ENCODE measurements around the gene RASAL2. TPM values are rescaled to one million over a fixed set of nuclear protein-coding genes. Genes with fewer than 3 reads are reported as not detected.

RASAL2 gene
- total and polyA plus RNA-seq, 4 donors, result 1.9 to 37.3 (median 22.2) TPM

GRCh38 chr1:178495158-178495557 is 401.3 kb downstream of the RASAL2 start:
- 95 to 100% methylated on average over 1 of the region's 1 CpG for WGBS, 2 donors
- Histone ChIP-seq H3K27ac (ENCODE audit: low read depth in 1 of 2, low read length in 2 of 2) (no peak overlapping the region), H3K4me3 (ENCODE audit: low read length in 2 of 2) (no peak overlapping the region), H3K9me3 (ENCODE audit: control insufficient read depth, low read length) (no peaks in the 10 kb centered on the region), H3K36me3 (ENCODE audit: control insufficient read depth in 1 of 2, insufficient read depth in 2 of 2, low read length in 1 of 2) (no peaks in the 10 kb centered on the region), H3K4me1 (ENCODE audit: control insufficient read depth in 1 of 2, insufficient read depth in 2 of 2, low read length in 2 of 2) (no peaks in the 10 kb centered on the region), H3K27me3 (ENCODE audit: control insufficient read depth in 1 of 2, insufficient read depth in 2 of 2, low read length in 1 of 2) (no peaks in the 10 kb centered on the region)
- DNase-seq, result no peak
- intact Hi-C loops (cut with DNase I), result no loop called here
- no peak for ATAC-seq (ENCODE audit: low FRiP score)

GRCh38 chr1:178495741-178496409 is 402.0 kb downstream of the RASAL2 start:
- no peaks in the 10 kb centered on the region for H3K9me3 ChIP-seq (ENCODE audit: control insufficient read depth, low read length)
- no peaks in the 10 kb centered on the region for H3K36me3 ChIP-seq (ENCODE audit: control insufficient read depth in 1 of 2, insufficient read depth in 2 of 2, low read length in 1 of 2)
- no peak overlapping the region for H3K27ac ChIP-seq (ENCODE audit: low read depth in 1 of 2, low read length in 2 of 2)
- ATAC-seq (ENCODE audit: low FRiP score), result no peak
- intact Hi-C loops (cut with DNase I), result no loop called here
- no peak for DNase-seq
- WGBS, 2 donors, result 91 to 93% methylated on average over 16 of the region's 16 CpGs
- no peaks in the 10 kb centered on the region for H3K27me3 ChIP-seq (ENCODE audit: control insufficient read depth in 1 of 2, insufficient read depth in 2 of 2, low read length in 1 of 2)
- no peak overlapping the region for H3K4me3 ChIP-seq (ENCODE audit: low read length in 2 of 2)
- H3K4me1 ChIP-seq (ENCODE audit: control insufficient read depth in 1 of 2, insufficient read depth in 2 of 2, low read length in 2 of 2), result no peaks in the 10 kb centered on the region

GRCh38 chr1:178496410-178497135 is 402.7 kb downstream of the RASAL2 start, which contains the start of gene CLEC20A:
CLEC20A (minus strand) TSS chr1:178496964; CDS start chr1:178496939, 25 bp downstream.
- ATAC-seq (ENCODE audit: low FRiP score) (no peak), DNase-seq (no peak)
- 91 to 94% methylated on average over 26 of the region's 26 CpGs for WGBS, 2 donors
- Histone ChIP-seq H3K36me3 (ENCODE audit: control insufficient read depth in 1 of 2, insufficient read depth in 2 of 2, low read length in 1 of 2) (no peaks in the 10 kb centered on the region), H3K4me3 (ENCODE audit: low read length in 2 of 2) (no peak within 1 kb of the TSS), H3K27ac (ENCODE audit: low read depth in 1 of 2, low read length in 2 of 2) (no peak within 1 kb of the TSS), H3K9me3 (ENCODE audit: control insufficient read depth, low read length) (no peaks in the 10 kb centered on the region), H3K4me1 (ENCODE audit: control insufficient read depth in 1 of 2, insufficient read depth in 2 of 2, low read length in 2 of 2) (no peaks in the 10 kb centered on the region), H3K27me3 (ENCODE audit: control insufficient read depth in 1 of 2, insufficient read depth in 2 of 2, low read length in 1 of 2) (no peaks in the 10 kb centered on the region)
- intact Hi-C loops (cut with DNase I), result no loop called here

DNA sequence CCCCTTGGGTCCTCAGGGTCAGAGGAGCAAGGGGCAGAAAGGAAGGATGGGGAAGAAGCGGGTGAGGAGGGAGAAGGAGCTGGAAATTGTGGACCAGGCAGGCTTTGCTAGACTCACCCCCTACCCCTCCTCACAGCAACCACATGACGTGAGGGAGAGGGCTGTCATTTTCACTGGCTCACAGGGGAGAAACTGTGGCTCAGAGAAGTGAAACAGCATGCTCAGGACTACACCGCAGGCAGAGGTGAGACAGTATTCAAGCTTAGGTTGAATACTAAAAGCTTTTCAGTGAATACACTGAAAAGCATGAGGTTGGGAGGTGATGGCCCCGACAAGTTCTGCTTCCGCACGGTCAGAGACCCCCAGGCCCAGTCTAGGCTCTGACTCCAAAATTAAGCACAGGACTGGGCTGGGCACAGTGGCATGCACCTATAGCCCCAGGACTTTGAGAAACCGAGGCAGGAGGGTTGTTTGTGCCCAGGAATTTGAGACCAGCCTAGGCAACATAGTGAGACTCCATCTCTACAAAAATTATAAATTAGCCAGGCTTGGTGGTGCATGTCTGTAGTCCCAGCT is 404.1 kb downstream of the RASAL2 start:
- Histone ChIP-seq H3K27ac (ENCODE audit: low read depth in 1 of 2, low read length in 2 of 2) (no peak overlapping the region), H3K36me3 (ENCODE audit: control insufficient read depth in 1 of 2, insufficient read depth in 2 of 2, low read length in 1 of 2) (no peaks in the 10 kb centered on the region), H3K4me3 (ENCODE audit: low read length in 2 of 2) (no peak overlapping the region), H3K27me3 (ENCODE audit: control insufficient read depth in 1 of 2, insufficient read depth in 2 of 2, low read length in 1 of 2) (no peaks in the 10 kb centered on the region), H3K9me3 (ENCODE audit: control insufficient read depth, low read length) (no peaks in the 10 kb centered on the region), H3K4me1 (ENCODE audit: control insufficient read depth in 1 of 2, insufficient read depth in 2 of 2, low read length in 2 of 2) (no peaks in the 10 kb centered on the region)
- ATAC-seq (ENCODE audit: low FRiP score) (no peak), DNase-seq (no peak)
- intact Hi-C loops (cut with DNase I), result no loop called here
- WGBS, 2 donors, result 88 to 92% methylated on average over 7 of the region's 7 CpGs

DNA sequence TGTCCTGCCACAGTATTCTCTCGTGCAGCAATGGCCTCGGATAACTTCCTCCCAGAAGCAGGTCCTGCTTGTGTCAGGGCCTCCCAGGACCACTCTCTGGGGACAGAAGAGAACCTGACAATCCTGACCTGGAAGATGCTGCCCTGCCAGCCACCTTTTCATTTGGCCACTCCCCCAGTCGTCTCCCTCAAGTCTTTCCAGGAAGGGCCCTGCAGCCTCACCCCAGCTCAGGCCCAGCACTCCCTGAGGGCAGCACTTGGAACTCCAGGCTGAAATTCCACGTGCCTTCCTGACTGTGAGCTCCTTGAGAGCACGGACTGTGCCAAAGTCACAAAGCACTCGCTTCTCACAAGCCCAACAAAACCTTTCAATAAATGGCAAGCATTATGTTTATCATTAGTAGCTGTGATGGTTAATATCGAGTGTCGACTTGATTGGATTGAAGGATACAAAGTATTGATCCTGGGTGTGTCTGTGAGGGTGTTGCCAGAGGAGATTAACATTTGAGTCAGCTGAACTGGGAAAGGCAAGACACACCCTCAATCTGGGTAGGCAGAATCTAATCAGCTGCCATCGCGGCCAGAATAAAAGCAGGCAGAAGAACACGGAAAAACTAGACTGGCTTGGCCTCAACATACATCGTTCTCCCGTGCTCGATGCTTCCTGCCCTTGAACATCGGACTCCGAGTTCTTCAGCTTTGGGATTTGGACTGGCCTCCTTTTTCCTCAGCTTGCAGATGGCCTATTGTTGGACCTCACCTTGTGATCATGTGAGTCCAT is 405.2 kb downstream of the RASAL2 start:
- intact Hi-C loops (cut with DNase I), result no loop called here
- DNase-seq, result no peak
- Histone ChIP-seq H3K4me1 (ENCODE audit: control insufficient read depth in 1 of 2, insufficient read depth in 2 of 2, low read length in 2 of 2) (no peaks in the 10 kb centered on the region), H3K27ac (ENCODE audit: low read depth in 1 of 2, low read length in 2 of 2) (no peak overlapping the region), H3K36me3 (ENCODE audit: control insufficient read depth in 1 of 2, insufficient read depth in 2 of 2, low read length in 1 of 2) (no peaks in the 10 kb centered on the region), H3K9me3 (ENCODE audit: control insufficient read depth, low read length) (no peaks in the 10 kb centered on the region), H3K27me3 (ENCODE audit: control insufficient read depth in 1 of 2, insufficient read depth in 2 of 2, low read length in 1 of 2) (no peaks in the 10 kb centered on the region), H3K4me3 (ENCODE audit: low read length in 2 of 2) (no peak overlapping the region)
- no peak for ATAC-seq (ENCODE audit: low FRiP score)
- 91 to 92% methylated on average over 16 of the region's 16 CpGs for WGBS, 2 donors

GRCh38 chr1:178500091-178500770 is 406.3 kb downstream of the RASAL2 start:
- whole genome bisulfite sequencing, 2 donors, result 83 to 85% methylated on average over 11 of the region's 11 CpGs

GRCh38 chr1:178500936-178501554 is 407.1 kb downstream of the RASAL2 start:
- H3K4me3 ChIP-seq (ENCODE audit: low read length in 2 of 2), result no peak overlapping the region
- no peaks in the 10 kb centered on the region for H3K9me3 ChIP-seq (ENCODE audit: control insufficient read depth, low read length)
- H3K27ac ChIP-seq (ENCODE audit: low read depth in 1 of 2, low read length in 2 of 2), result no peak overlapping the region
- DNase-seq (no peak), ATAC-seq (ENCODE audit: low FRiP score) (no peak)
- H3K4me1 ChIP-seq (ENCODE audit: control insufficient read depth in 1 of 2, insufficient read depth in 2 of 2, low read length in 2 of 2), result no peaks in the 10 kb centered on the region
- no peaks in the 10 kb centered on the region for H3K36me3 ChIP-seq (ENCODE audit: control insufficient read depth in 1 of 2, insufficient read depth in 2 of 2, low read length in 1 of 2)
- no peaks in the 10 kb centered on the region for H3K27me3 ChIP-seq (ENCODE audit: control insufficient read depth in 1 of 2, insufficient read depth in 2 of 2, low read length in 1 of 2)
- intact Hi-C loops (cut with DNase I), result loop anchor here (5.0 kb wide), 1 partner anchor 189 kb away; no protein-coding TSS in a partner anchor
- 91 to 92% methylated on average over 10 of the region's 10 CpGs for WGBS, 2 donors

More at GRCh38 chr1:178500091-178500770, 406.3 kb downstream of the RASAL2 start:
- no peak overlapping the region for H3K27ac ChIP-seq (ENCODE audit: low read depth in 1 of 2, low read length in 2 of 2)
- H3K36me3 ChIP-seq (ENCODE audit: control insufficient read depth in 1 of 2, insufficient read depth in 2 of 2, low read length in 1 of 2), result no peaks in the 10 kb centered on the region
- no peaks in the 10 kb centered on the region for H3K27me3 ChIP-seq (ENCODE audit: control insufficient read depth in 1 of 2, insufficient read depth in 2 of 2, low read length in 1 of 2)
- no peaks in the 10 kb centered on the region for H3K9me3 ChIP-seq (ENCODE audit: control insufficient read depth, low read length)
- intact Hi-C loops (cut with DNase I), result loop anchor here (5.0 kb wide), 1 partner anchor 188 kb away; no protein-coding TSS in a partner anchor
- DNase-seq (no peak), ATAC-seq (ENCODE audit: low FRiP score) (no peak)
- H3K4me3 ChIP-seq (ENCODE audit: low read length in 2 of 2), result no peak overlapping the region
- no peaks in the 10 kb centered on the region for H3K4me1 ChIP-seq (ENCODE audit: control insufficient read depth in 1 of 2, insufficient read depth in 2 of 2, low read length in 2 of 2)
